GM23338 (cell line): ENCODE results near the gene SACS. TPM values are rescaled to one million over a fixed set of nuclear protein-coding genes. Genes with fewer than 3 reads are reported as not detected.

Source experiments
- ATAC-seq: fragments of 200-7000 bp; cut with Tn5 transposase; 3 replicates; pipeline ENCODE4 v1.9.1; 2020
- DNase-seq: peaks from one replicate; pipeline ENCODE4 v3.0.0-alpha.2; 2015; ENCODE audit warnings: low spot score
- H2AFZ ChIP-seq: fragments of 200-600 bp; sonication (generic); 2 replicates; pipeline ENCODE4 v1.8.0; 2016; ENCODE audit warnings: antibody characterized with exemption, mild to moderate bottlenecking, moderate library complexity
- H3F3A ChIP-seq: fragments of 200-600 bp; sonication (generic); replicated peaks from 2 replicates; pipeline ENCODE4 v1.8.0; 2017; ENCODE audit warnings: antibody characterized with exemption, mixed run types, low read depth
- H3K27ac ChIP-seq: fragments of 200-600 bp; sonication (generic); 2 replicates; pipeline ENCODE4 v1.6.1; 2016; ENCODE audit warnings: low read depth
- H3K27me3 ChIP-seq: fragments of 200-600 bp; sonication (generic); 2 replicates; pipeline ENCODE4 v1.8.0; 2016; ENCODE audit warnings: mild to moderate bottlenecking, mixed run types, moderate library complexity; ENCODE audit not compliant: insufficient read depth
- H3K36me3 ChIP-seq: fragments of 200-600 bp; sonication (generic); 2 replicates; pipeline ENCODE4 v1.8.0; 2016; ENCODE audit warnings: mild to moderate bottlenecking; ENCODE audit not compliant: insufficient read depth
- H3K4me1 ChIP-seq: fragments of 200-600 bp; sonication (generic); 2 replicates; pipeline ENCODE4 v1.8.0; 2016; ENCODE audit warnings: mild to moderate bottlenecking, moderate library complexity; ENCODE audit not compliant: insufficient read depth
- H3K4me2 ChIP-seq: fragments of 200-600 bp; sonication (generic); 2 replicates; pipeline ENCODE4 v1.7.1; 2017; ENCODE audit warnings: mixed run types
- H3K4me3 ChIP-seq: fragments of 200-600 bp; sonication (generic); 2 replicates; pipeline ENCODE4 v1.6.1; 2016; ENCODE audit warnings: mixed run types
- H3K79me2 ChIP-seq: fragments of 200-600 bp; sonication (generic); replicated peaks from 2 replicates; pipeline ENCODE4 v1.8.0; 2017; ENCODE audit warnings: mild to moderate bottlenecking; ENCODE audit not compliant: insufficient read depth
- H3K9me2 ChIP-seq: fragments of 200-600 bp; sonication (generic); 2 replicates; pipeline ENCODE4 v1.8.0; 2017; ENCODE audit not compliant: insufficient read depth
- H4K20me1 ChIP-seq: fragments of 200-600 bp; sonication (generic); replicated peaks from 2 replicates; pipeline ENCODE4 v1.8.0; 2017; ENCODE audit warnings: mild to moderate bottlenecking; ENCODE audit not compliant: insufficient read depth
- H3K27ac Mint-ChIP-seq: 2 replicates; pipeline ENCODE4 v1.8.0; 2020; ENCODE audit warnings: inconsistent platforms, mild to moderate bottlenecking, moderate library complexity, mixed read lengths
- H3K27me3 Mint-ChIP-seq: 3 replicates; pipeline ENCODE4 v1.8.0; 2022; ENCODE audit warnings: low read depth, mild to moderate bottlenecking, moderate library complexity, mixed read lengths, inconsistent platforms; ENCODE audit not compliant: insufficient read depth, poor library complexity
- H3K36me3 Mint-ChIP-seq: 3 replicates; pipeline ENCODE4 v1.8.0; 2021; ENCODE audit warnings: low read depth, mild to moderate bottlenecking, inconsistent platforms, moderate library complexity, mixed read lengths
- H3K4me1 Mint-ChIP-seq: 3 replicates; pipeline ENCODE4 v1.8.0; 2020; ENCODE audit warnings: mild to moderate bottlenecking, inconsistent platforms, mixed read lengths
- H3K4me3 Mint-ChIP-seq: 3 replicates; pipeline ENCODE4 v1.8.0; 2021; ENCODE audit warnings: moderate library complexity, mild to moderate bottlenecking, inconsistent platforms, mixed read lengths
- H3K9me3 Mint-ChIP-seq: 3 replicates; pipeline ENCODE4 v1.8.0; 2020; ENCODE audit warnings: moderate library complexity, mild to moderate bottlenecking, inconsistent platforms, mixed read lengths
- ETS1 ChIP-seq: IDR thresholded peaks from 2 replicates; pipeline ENCODE4 v1.6.1; 2016; ENCODE audit warnings: antibody characterized with exemption
- EZH2 ChIP-seq: fragments of 200-600 bp; sonication (generic); IDR thresholded peaks from one replicate; pipeline ENCODE4 v1.8.0; 2017; ENCODE audit warnings: antibody characterized with exemption, mild to moderate bottlenecking, low read depth; ENCODE audit not compliant: unreplicated experiment
- EZH2phosphoT487 ChIP-seq: fragments of 200-600 bp; sonication (generic); IDR thresholded peaks from one replicate; pipeline ENCODE4 v1.8.1; 2018; ENCODE audit warnings: antibody characterized with exemption; ENCODE audit not compliant: unreplicated experiment
- JUNB ChIP-seq: IDR thresholded peaks from one replicate; pipeline ENCODE4 v1.6.1; 2016; ENCODE audit warnings: antibody characterized with exemption; ENCODE audit not compliant: unreplicated experiment
- POLR2AphosphoS5 ChIP-seq: IDR thresholded peaks from 2 replicates; pipeline ENCODE4 v1.6.1; 2016; ENCODE audit warnings: antibody characterized with exemption, low read depth
- STAT1 ChIP-seq: IDR thresholded peaks from one replicate; pipeline ENCODE4 v1.6.1; 2016; ENCODE audit warnings: antibody characterized with exemption; ENCODE audit not compliant: unreplicated experiment
- ZNF114 ChIP-seq: fragments of 250-450 bp; sonication (Bioruptor Pico); IDR thresholded peaks from 2 replicates; pipeline ENCODE4 v1.5.0; 2020; ENCODE audit warnings: mild to moderate bottlenecking, moderate library complexity
- ZNF331 ChIP-seq: fragments of 250-450 bp; sonication (Bioruptor Pico); IDR thresholded peaks from 2 replicates; pipeline ENCODE4 v1.5.0; 2020; ENCODE audit warnings: low read depth, mild to moderate bottlenecking, moderate library complexity
- ZNF462 ChIP-seq: fragments of 250-450 bp; sonication (Bioruptor Pico); IDR thresholded peaks from 2 replicates; pipeline ENCODE4 v1.5.0; 2020; ENCODE audit warnings: mild to moderate bottlenecking, moderate library complexity
- polyA plus RNA-seq: library from polyadenylated mRNA; unstranded; fragments of >200 nt; fragmentation: Nextera tagmentation; extraction: Ambion mirVana; gene quantifications from 2 replicates; pipeline ENCODE4 v1.2.1, GENCODE V29; 2016
- total RNA-seq: library from RNA; depleted of rRNA; stranded (reverse); fragments of >200 nt; shearing (Covaris generic); gene quantifications from 2 replicates; pipeline ENCODE4 v1.2.3, GENCODE V29; 2014

The SACS gene
- total and polyA plus RNA-seq, 2 experiments from 2014 or later = 13.8 to 58.7 TPM

GRCh38 chr13:23443110-23443509 is 9.6 kb upstream of the SACS start:
- Mint-ChIP-seq H3K4me3 (no peak overlapping the region), H3K27me3 (peaks cover 3% of the 10 kb centered on the region), H3K36me3 (peaks cover 3% of the 10 kb centered on the region; the same call in 1 of the 3 replicates), H3K9me3 (no peaks in the 10 kb centered on the region), H3K4me1 (peaks cover 4% of the 10 kb centered on the region), H3K27ac (no peak overlapping the region)
- Histone ChIP-seq H3F3A (no peaks in the 10 kb centered on the region), H3K4me2 (no peak overlapping the region), H3K4me1 (no peaks in the 10 kb centered on the region; the same call in none of the 2 replicates), H3K27me3 (no peaks in the 10 kb centered on the region), H4K20me1 (no peaks in the 10 kb centered on the region), H3K4me3 (no peak overlapping the region), H3K79me2 (no peaks in the 10 kb centered on the region), H3K27ac (no peak overlapping the region), H3K9me2 (peaks cover 4% of the 10 kb centered on the region; the same call in 1 of the 2 replicates), H3K36me3 (0 out of 2 replicates have a peak, but pooled peaks cover 5% of the 10 kb centered on the region), H2AFZ (peak overlapping the region; percentile 50; the same call in 1 of the 2 replicates)
- TF ChIP-seq ETS1 (no peak), JUNB (no peak), EZH2phosphoT487 (no peak)
- no peak for DNase-seq
- ATAC-seq = no peak

GRCh38 chr13:23440821-23441618 is 7.5 kb upstream of the SACS start:
- Histone ChIP-seq H3K4me3 (no peak overlapping the region), H3K27me3 (no peaks in the 10 kb centered on the region), H3K4me1 (no peaks in the 10 kb centered on the region; the same call in none of the 2 replicates), H3K27ac (no peak overlapping the region), H3K9me2 (peaks cover 4% of the 10 kb centered on the region; the same call in 1 of the 2 replicates), H3K4me2 (no peak overlapping the region), H3K36me3 (0 out of 2 replicates have a peak, but pooled peaks cover 5% of the 10 kb centered on the region), H2AFZ (peak overlapping the region; percentile 81), H3K79me2 (no peaks in the 10 kb centered on the region), H4K20me1 (no peaks in the 10 kb centered on the region), H3F3A (no peaks in the 10 kb centered on the region)
- ATAC-seq = no peak
- Mint-ChIP-seq H3K9me3 (no peaks in the 10 kb centered on the region), H3K27me3 (peaks cover 2% of the 10 kb centered on the region), H3K36me3 (peaks cover 3% of the 10 kb centered on the region; the same call in 1 of the 3 replicates), H3K27ac (peak overlapping the region; percentile 34; the same call in 1 of the 2 replicates), H3K4me1 (no peaks in the 10 kb centered on the region; the same call in 2 of the 3 replicates), H3K4me3 (no peak overlapping the region)
- DNase-seq = no peak
- TF ChIP-seq POLR2AphosphoS5 (no peak), EZH2phosphoT487 (no peak), ZNF114 (no peak), JUNB (no peak), STAT1 (no peak), EZH2 (no peak), ZNF462 (CRISPR knock-in tag) (no peak), ZNF331 (no peak)
